Measurements from ENCODE around the gene POLR2J. TPM values are rescaled to one million over a fixed set of nuclear protein-coding genes. Genes with fewer than 3 reads are reported as not detected.

The POLR2J gene
- total RNA-seq, 4 donors from 2014 or later: 13.2 to 27.9 (median 22.5) TPM

DNA sequence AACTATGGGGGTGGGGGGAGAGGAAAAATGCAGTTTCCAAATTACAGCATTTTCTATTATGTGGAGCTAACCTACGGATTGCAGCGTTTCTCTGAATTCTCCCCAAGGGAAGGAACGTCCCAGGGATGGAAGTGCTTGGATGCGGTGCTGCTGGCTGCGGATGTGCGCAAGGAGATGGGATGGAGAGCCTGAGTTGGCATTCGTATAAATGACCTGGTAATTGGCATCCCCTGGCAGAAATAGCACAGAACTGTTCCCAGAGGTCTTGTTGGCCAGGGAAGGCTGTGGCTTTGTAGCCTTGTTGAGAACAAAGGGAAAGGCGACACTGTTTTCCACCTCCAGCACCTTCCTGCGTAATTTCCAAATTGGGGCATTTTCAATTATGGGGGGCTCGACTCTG, 42.6 kb downstream of the POLR2J start:
- no peaks in the 10 kb centered on the region for H3K36me3 ChIP-seq
- H3K27ac ChIP-seq: peak overlapping the region in 1 of 4 donors; percentile 98
- H3K4me1 ChIP-seq: peaks cover 0 to 28% (median 20%) of the 10 kb centered on the region in 4 donors
- H3K27me3 ChIP-seq: no peaks in the 10 kb centered on the region
- TF ChIP-seq POLR2A (IDR thresholded peaks at IDR 0.05) (no peak), CTCF (IDR thresholded peaks at IDR 0.05) (no peak)
- no peaks in the 10 kb centered on the region for H3K9me3 ChIP-seq
- no peak overlapping the region for H3K4me3 ChIP-seq
- no peak for DNase-seq

GRCh38 chr7:102434039-102434486, 44.7 kb downstream of the POLR2J start:
- Histone ChIP-seq H3K4me3 (peak overlapping the region; percentile 73 to 92 (median 84)), H3K27ac (peak overlapping the region; percentile 70 to 98 (median 94)), H3K36me3 (no peaks in the 10 kb centered on the region), H3K27me3 (no peaks in the 10 kb centered on the region), H3K9me3 (no peaks in the 10 kb centered on the region), H3K4me1 (peaks cover 0 to 26% (median 24%) of the 10 kb centered on the region in 4 donors)
- TF ChIP-seq POLR2A (IDR thresholded peaks at IDR 0.05) (no peak), CTCF (IDR thresholded peaks at IDR 0.05) (no peak)
- DNase-seq: peak in 1 of 3 donors; percentile 67

DNA sequence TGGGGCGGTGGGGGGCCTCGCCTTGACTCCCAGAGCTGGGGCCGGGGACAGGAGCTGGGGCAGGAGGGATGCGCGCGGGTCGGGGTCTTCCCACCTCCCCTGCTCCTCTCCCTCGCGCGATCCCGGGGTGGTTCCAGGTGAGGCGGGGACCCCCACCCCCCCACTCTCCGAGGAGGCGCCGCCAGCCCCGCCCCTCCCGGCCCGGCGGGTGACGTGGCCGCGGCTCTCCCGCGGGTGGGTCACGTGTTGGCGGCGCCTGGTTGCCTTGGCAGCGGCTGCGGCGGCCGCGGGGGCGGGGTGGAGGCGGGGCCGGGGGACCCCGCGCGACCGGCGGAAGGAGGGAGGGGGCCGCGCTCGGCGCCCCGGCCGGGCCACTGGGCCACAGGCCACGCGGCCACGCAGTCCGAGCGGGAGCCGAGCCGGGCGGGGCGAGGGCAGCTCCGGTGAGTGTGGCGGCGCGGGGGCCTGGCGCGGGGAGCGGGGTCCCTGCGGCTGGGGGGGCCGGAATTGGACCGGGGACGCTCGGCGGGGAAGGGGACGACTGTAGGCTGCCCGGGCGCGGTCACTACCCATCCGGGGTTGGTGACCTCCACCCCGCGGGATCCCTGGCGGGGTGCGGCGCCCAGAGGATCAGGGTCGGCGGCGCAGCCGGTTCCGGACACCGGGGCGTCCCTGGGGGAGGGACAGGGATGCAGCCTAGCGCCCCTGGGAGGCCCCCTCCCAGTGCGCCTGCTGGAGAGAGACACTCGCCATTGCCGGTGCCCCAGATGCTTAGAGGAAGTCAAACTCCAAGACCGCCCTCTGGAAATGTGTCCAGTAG, 45.3 kb downstream of the POLR2J start, which contains the start of gene ORAI2:
Gene ORAI2, plus strand, starts transcription at position 357 of the 820 bp plus-strand sequence. CDS start 5,382 bp downstream, outside the sequence.
- TF ChIP-seq CTCF (IDR thresholded peaks at IDR 0.05) (no peak), POLR2A (IDR thresholded peaks at IDR 0.05) (no peak)
- peak; percentile 79 to 93 (median 88) for DNase-seq
- H3K27me3 ChIP-seq: no peaks in the 10 kb centered on the region

DNA sequence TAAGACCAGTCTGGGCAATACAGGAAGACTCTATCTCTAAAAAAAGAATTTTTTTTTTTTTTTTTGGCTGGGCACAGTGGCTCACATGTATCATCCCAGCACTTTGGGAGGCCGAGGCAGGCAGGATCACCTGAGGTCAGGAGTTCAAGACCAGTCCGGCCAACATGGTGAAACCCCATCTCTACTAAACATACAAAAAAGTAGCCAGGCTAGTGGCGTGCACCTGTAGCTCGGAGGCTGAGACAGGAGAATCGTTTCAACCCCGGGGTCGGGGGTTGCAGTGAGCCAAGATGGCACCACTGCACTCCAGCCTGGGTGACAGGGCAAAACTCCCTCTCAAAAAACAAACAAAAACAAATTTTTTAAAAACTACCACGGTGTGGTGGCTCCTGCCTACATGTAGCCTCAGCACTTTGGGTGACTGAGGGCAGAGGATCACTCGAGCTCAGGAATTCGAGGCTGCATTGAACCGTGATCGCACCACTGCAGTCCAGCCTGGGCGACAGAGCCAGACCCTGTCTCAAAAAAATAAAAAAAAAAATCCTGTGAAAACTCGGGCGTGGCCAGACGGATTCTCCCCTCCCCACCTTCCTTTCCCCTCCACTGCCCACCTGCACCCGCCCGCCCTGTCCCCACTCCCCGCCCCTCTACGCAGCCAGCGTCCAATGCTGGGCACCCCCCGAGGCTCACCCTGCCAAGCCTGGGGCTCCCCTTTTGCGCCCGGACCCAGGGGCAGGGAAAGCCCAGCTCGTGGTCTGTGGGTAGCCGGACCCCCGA, 46.1 kb downstream of the POLR2J start:
- peak in 2 of 3 donors; percentile 64 to 67 for DNase-seq
- peaks cover 0 to 29% (median 26%) of the 10 kb centered on the region in 4 donors for H3K4me1 ChIP-seq
- no peaks in the 10 kb centered on the region for H3K9me3 ChIP-seq
- H3K27me3 ChIP-seq: no peaks in the 10 kb centered on the region
- H3K27ac ChIP-seq: peak overlapping the region; percentile 81 to 98 (median 94)
- H3K4me3 ChIP-seq: peak overlapping the region; percentile 73 to 92 (median 84)
- H3K36me3 ChIP-seq: no peaks in the 10 kb centered on the region
- TF ChIP-seq POLR2A (IDR thresholded peaks at IDR 0.05): no peak
- no peak for TF ChIP-seq CTCF (IDR thresholded peaks at IDR 0.05)

More for the DNA sequence above, 45.3 kb downstream of the POLR2J start, which contains the start of gene ORAI2:
- peak within 1 kb of the TSS; percentile 81 to 98 (median 94) for H3K27ac ChIP-seq
- H3K9me3 ChIP-seq: no peaks in the 10 kb centered on the region
- peak within 1 kb of the TSS; percentile 73 to 92 (median 84) for H3K4me3 ChIP-seq
- peaks cover 0 to 26% (median 24%) of the 10 kb centered on the region in 4 donors for H3K4me1 ChIP-seq
- H3K36me3 ChIP-seq: no peaks in the 10 kb centered on the region

DNA sequence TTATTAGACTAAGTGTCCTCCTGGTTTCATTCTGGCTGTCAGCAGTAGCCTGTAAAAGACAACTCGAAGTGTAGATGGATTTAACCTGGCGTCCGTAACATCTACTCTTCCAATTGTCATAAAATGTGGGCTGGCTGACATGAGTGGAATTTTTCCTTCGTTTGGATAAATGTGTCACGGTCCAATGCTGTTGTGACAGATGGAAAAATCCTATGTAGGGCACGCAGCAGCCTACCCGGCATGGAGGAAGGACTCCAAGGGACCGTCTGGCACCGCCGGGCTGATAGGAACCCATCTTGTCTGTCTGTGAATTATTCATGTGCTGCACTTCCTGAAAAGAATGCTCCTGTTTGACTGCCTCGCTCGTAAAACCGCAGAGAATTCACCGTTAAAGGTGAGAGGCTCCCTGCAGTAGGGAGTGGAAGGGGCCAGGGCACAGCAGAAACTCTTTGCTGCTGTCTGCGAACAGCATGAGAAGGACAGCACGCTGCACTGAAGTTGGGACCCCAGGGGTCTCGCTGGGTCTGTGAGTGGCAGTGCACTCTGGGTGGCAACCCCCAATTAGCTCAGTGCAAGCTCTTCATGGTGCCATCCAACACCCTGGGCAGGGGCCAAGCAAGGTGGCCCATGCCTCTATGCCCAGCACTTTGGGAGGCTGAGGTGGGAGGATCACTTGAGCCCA, 47.0 kb downstream of the POLR2J start:
- Histone ChIP-seq H3K27ac (peak overlapping the region; percentile 74 to 98 (median 89)), H3K36me3 (peaks cover 0 to 4% (median 0%) of the 10 kb centered on the region in 3 donors), H3K27me3 (no peaks in the 10 kb centered on the region), H3K4me1 (peaks cover 0 to 37% (median 34%) of the 10 kb centered on the region in 4 donors), H3K9me3 (no peaks in the 10 kb centered on the region), H3K4me3 (peak overlapping the region in 2 of 4 donors; percentile 12 to 18)
- no peak for TF ChIP-seq POLR2A (IDR thresholded peaks at IDR 0.05)
- no peak for TF ChIP-seq CTCF (IDR thresholded peaks at IDR 0.05)
- peak in 2 of 3 donors; percentile 65 to 77 for DNase-seq
